ENCODE measurements around the gene FAF1.

GRCh38 chr1:50526431-50526830, 433.6 kb downstream of the FAF1 start:
- TF ChIP-seq CTCF (IDR thresholded peaks at IDR 0.05; ENCODE audit: low read depth, low read length): no peak
- TF ChIP-seq EZH2phosphoT487 (IDR thresholded peaks at IDR 0.05; ENCODE audit: low read depth): no peak

Data from OCI-LY3 (cell line).